SK-N-SH (cell line): ENCODE data around the gene MAGI2. TPM values are rescaled to one million over a fixed set of nuclear protein-coding genes. Genes with fewer than 3 reads are reported as not detected.

Source experiments
- CTCF ChIA-PET: fragments of 300-600, 350-600 bp; formaldehyde crosslinking; extraction: SDS; loops from one replicate; lab custom pipeline; 2021; lab: Yijun Ruan, JAX
- POLR2A ChIA-PET: fragments of 350-600 bp; sonication (Branson Sonifier 250); formaldehyde crosslinking; extraction: SDS; loops from one replicate; lab custom pipeline; 2020; ENCODE audit warnings: antibody characterized with exemption, inconsistent platforms; lab: Yijun Ruan, JAX
- DNase-seq: peaks from one replicate; pipeline ENCODE4 v3.0.0; 2012
- H2AFZ ChIP-seq: fragments of 200-600 bp; sonication (generic); 2 replicates; pipeline ENCODE4 v1.8.1; 2016; ENCODE audit warnings: antibody characterized with exemption, mild to moderate bottlenecking, low read depth
- H3F3A ChIP-seq: fragments of 200-600 bp; sonication (generic); replicated peaks from 2 replicates; pipeline ENCODE3; 2016; ENCODE audit warnings: antibody characterized with exemption, mild to moderate bottlenecking; ENCODE audit not compliant: insufficient read depth
- H3K27ac ChIP-seq, 2 experiments: fragments of 200-500 bp in 1 of 2; fragments of 200-600 bp in 1 of 2; sonication (Bioruptor generic) in 1 of 2; sonication (generic), shearing (Covaris generic) in 1 of 2; 2 replicates each; pipeline versions ENCODE4 v1.5.1 to v1.6.1; 2014 to 2016; ENCODE audit warnings: low read depth in 2 of 2, inconsistent platforms in 1 of 2, low read length in 1 of 2, mild to moderate bottlenecking in 1 of 2, mixed read lengths in 1 of 2
- H3K27me3 ChIP-seq: fragments of 200-600 bp; sonication (generic), shearing (Covaris generic); 2 replicates; pipeline ENCODE4 v1.6.1; 2016; ENCODE audit warnings: mixed run types; ENCODE audit not compliant: insufficient read depth
- H3K36me3 ChIP-seq, 2 experiments: fragments of 200-500 bp in 1 of 2; fragments of 200-600 bp in 1 of 2; sonication (Bioruptor generic) in 1 of 2; sonication (generic) in 1 of 2; replicated peaks in 1 of 2; 2 replicates each; pipeline versions ENCODE3 to v1.5.1; 2014 to 2016; ENCODE audit warnings: low read length in 1 of 2, mild to moderate bottlenecking in 1 of 2; ENCODE audit not compliant: insufficient read depth in 2 of 2, control insufficient read depth in 1 of 2
- H3K4me1 ChIP-seq, 2 experiments: fragments of 200-500 bp in 1 of 2; fragments of 200-600 bp in 1 of 2; sonication (Bioruptor generic) in 1 of 2; sonication (generic), shearing (Covaris generic) in 1 of 2; 2 replicates each; pipeline versions ENCODE4 v1.5.1 to v1.6.1; 2014 to 2016; ENCODE audit warnings: low read depth in 1 of 2, low read length in 1 of 2, mixed run types in 1 of 2; ENCODE audit not compliant: insufficient read depth in 2 of 2, control insufficient read depth in 1 of 2
- H3K4me2 ChIP-seq: fragments of 200-600 bp; sonication (generic), shearing (Covaris generic); 2 replicates; pipeline ENCODE4 v1.6.1; 2017; ENCODE audit warnings: mixed run types
- H3K4me3 ChIP-seq, 2 experiments: fragments of 200-500 bp in 1 of 2; fragments of 200-600 bp in 1 of 2; sonication (Bioruptor generic) in 1 of 2; sonication (generic), shearing (Covaris generic) in 1 of 2; 2 replicates each; pipeline versions ENCODE4 v1.5.1 to v1.8.1; 2014 to 2016; ENCODE audit warnings: low read depth in 2 of 2, inconsistent platforms in 1 of 2, low read length in 1 of 2, mild to moderate bottlenecking in 1 of 2, mixed read lengths in 1 of 2, moderate library complexity in 1 of 2
- H3K79me2 ChIP-seq: fragments of 200-600 bp; sonication (generic); 2 replicates; pipeline ENCODE4 v1.8.1; 2017; ENCODE audit warnings: mild to moderate bottlenecking; ENCODE audit not compliant: insufficient read depth
- H3K9ac ChIP-seq: fragments of 200-600 bp; sonication (generic); 2 replicates; pipeline ENCODE4 v1.6.1; 2017; ENCODE audit warnings: mixed run types
- H3K9me2 ChIP-seq: fragments of 200-600 bp; sonication (generic); 2 replicates; pipeline ENCODE4 v1.6.1; 2017; ENCODE audit warnings: mixed run types
- H3K9me3 ChIP-seq: fragments of 200-600 bp; sonication (generic); 2 replicates; pipeline ENCODE4 v1.6.1; 2017; ENCODE audit warnings: mixed run types, mild to moderate bottlenecking, moderate library complexity
- H4K20me1 ChIP-seq: fragments of 200-600 bp; sonication (generic); 2 replicates; pipeline ENCODE4 v1.6.1; 2017; ENCODE audit warnings: mild to moderate bottlenecking, mixed run types; ENCODE audit not compliant: insufficient read depth
- CHD2 ChIP-seq: fragments of 150-350 bp; IDR thresholded peaks from 2 replicates; pipeline ENCODE4 v1.6.1; 2018; ENCODE audit warnings: low read length; ENCODE audit not compliant: partially characterized antibody
- ELF1 ChIP-seq: IDR thresholded peaks from 2 replicates; pipeline ENCODE4 v1.4.0; 2012
- EZH2phosphoT487 ChIP-seq: fragments of 200-600 bp; sonication (generic); IDR thresholded peaks from 2 replicates; pipeline ENCODE4 v1.6.1; 2017; ENCODE audit warnings: low read depth, mixed run types, mild to moderate bottlenecking, antibody characterized with exemption, moderate library complexity, borderline replicate concordance
- FOSL2 ChIP-seq: IDR thresholded peaks from 2 replicates; pipeline ENCODE4 v1.4.0; 2012; ENCODE audit warnings: low read depth, mild to moderate bottlenecking, moderate library complexity, borderline replicate concordance
- FOXJ3 ChIP-seq: sonication (generic); formaldehyde crosslinking; IDR thresholded peaks from 2 replicates; pipeline ENCODE4 v1.5.1; 2020; ENCODE audit warnings: mild to moderate bottlenecking, missing genetic modification reagents
- GATA2 ChIP-seq: sonication (generic); formaldehyde crosslinking; IDR thresholded peaks from 2 replicates; pipeline ENCODE4 v1.5.0; 2020; ENCODE audit warnings: mild to moderate bottlenecking, missing genetic modification reagents
- MEF2A ChIP-seq: IDR thresholded peaks from 2 replicates; pipeline ENCODE4 v1.4.0; 2012; ENCODE audit warnings: low read depth, borderline replicate concordance
- PBX3 ChIP-seq: IDR thresholded peaks from 2 replicates; pipeline ENCODE4; 2012
- RAD21 ChIP-seq: IDR thresholded peaks from 2 replicates; pipeline ENCODE4 v1.6.1; 2012; ENCODE audit warnings: mild to moderate bottlenecking, low read length
- SMC3 ChIP-seq: IDR thresholded peaks from 2 replicates; pipeline ENCODE4 v1.6.1; 2012; ENCODE audit warnings: low read depth, low read length, improper control_type of control experiment
- TAF1 ChIP-seq: IDR thresholded peaks from 2 replicates; pipeline ENCODE4 v1.6.1; 2012; ENCODE audit warnings: low read depth, mild to moderate bottlenecking, low read length, moderate library complexity, borderline replicate concordance
- TCF12 ChIP-seq: IDR thresholded peaks from 2 replicates; pipeline ENCODE4 v1.4.0; 2012
- TEAD4 ChIP-seq: IDR thresholded peaks from 2 replicates; pipeline ENCODE4 v1.4.0; 2012; ENCODE audit warnings: mild to moderate bottlenecking, borderline replicate concordance; ENCODE audit not compliant: insufficient read depth
- USF2 ChIP-seq: fragments of 150-350 bp; IDR thresholded peaks from 2 replicates; pipeline ENCODE4 v1.6.1; 2017; ENCODE audit warnings: antibody characterized with exemption, low read length, low read depth, borderline replicate concordance
- YY1 ChIP-seq: IDR thresholded peaks from 2 replicates; pipeline ENCODE4 v1.4.0; 2012; ENCODE audit warnings: low read depth, mild to moderate bottlenecking
- ZBTB33 ChIP-seq: IDR thresholded peaks from 2 replicates; pipeline ENCODE4 v1.4.0; 2012; ENCODE audit warnings: low read depth, borderline replicate concordance
- WGBS: methylation state at CpG from one replicate; pipeline ENCODE4 v1.1.6; 2017; ENCODE audit warnings: low lambda C conversion rate; 5-methylcytosine and 5-hydroxymethylcytosine counted together
- polyA plus RNA-seq, 3 experiments: library from polyadenylated mRNA; depleted of rRNA; stranded (reverse); fragments of >200 nt; gene quantifications; 2 replicates each; pipeline ENCODE4 v1.2.3, GENCODE V29; 2012

MAGI2 gene
- polyA plus RNA-seq, 1 of the 3 experiments (the other 2 are of a cell fraction): 1.1 TPM

- no peak overlapping the region for H2AFZ ChIP-seq
- no peaks in the 10 kb centered on the region for H3K9me3 ChIP-seq
- H3F3A ChIP-seq: no peaks in the 10 kb centered on the region
- H4K20me1 ChIP-seq: no peaks in the 10 kb centered on the region
- no peak overlapping the region for H3K4me3 ChIP-seq
- no peaks in the 10 kb centered on the region for H3K27me3 ChIP-seq
- DNase-seq: no peak
- WGBS: 77% methylated on average over 3 of the region's 4 CpGs
- CTCF ChIA-PET: interaction anchor here (0.7 kb wide), 1 partner anchor 71 kb away, joined by 3 read pairs; no protein-coding TSS in a partner anchor
- no peaks in the 10 kb centered on the region for H3K36me3 ChIP-seq
- H3K79me2 ChIP-seq: no peaks in the 10 kb centered on the region
- H3K4me1 ChIP-seq: no peaks in the 10 kb centered on the region; a peak in 1 of 4 replicates
- no peak overlapping the region for H3K27ac ChIP-seq
- H3K9ac ChIP-seq: no peak overlapping the region
- no peak for TF ChIP-seq TCF12
- TF ChIP-seq RAD21: no peak
- TF ChIP-seq ELF1: no peak
- TF ChIP-seq TEAD4: no peak
- no peak for TF ChIP-seq GATA2
- TF ChIP-seq MEF2A: no peak
- TF ChIP-seq FOXJ3: no peak
- POLR2A ChIA-PET: no interaction called here
- H3K4me2 ChIP-seq: no peak overlapping the region
- H3K9me2 ChIP-seq: no peaks in the 10 kb centered on the region
Observed at GRCh38 chr7:78402096-78402495, 1051.4 kb downstream of the MAGI2 start.

- ChIA-PET CTCF (interaction anchor here (1.0 kb wide), 2 partner anchors 23 to 351 kb away, joined by 3 to 4 read pairs; no protein-coding TSS in a partner anchor), POLR2A (no interaction called here)
- Histone ChIP-seq H3F3A (no peaks in the 10 kb centered on the region), H3K27me3 (no peaks in the 10 kb centered on the region), H3K36me3 (no peaks in the 10 kb centered on the region), H3K9ac (no peak overlapping the region), H3K79me2 (no peaks in the 10 kb centered on the region), H3K27ac (no peak overlapping the region), H3K4me3 (no peak overlapping the region), H3K9me2 (no peaks in the 10 kb centered on the region), H2AFZ (peak overlapping the region; percentile 23; the same call in 1 of the 2 replicates), H4K20me1 (no peaks in the 10 kb centered on the region), H3K4me1 (no peaks in the 10 kb centered on the region; a peak in 1 of 4 replicates), H3K4me2 (no peak overlapping the region), H3K9me3 (no peaks in the 10 kb centered on the region)
- TF ChIP-seq YY1 (no peak), GATA2 (no peak)
- 66% methylated on average over 2 of the region's 2 CpGs for WGBS
- no peak for DNase-seq
Observed at GRCh38 chr7:78400038-78400437, 1053.4 kb downstream of the MAGI2 start.

- WGBS: 76% methylated on average over 4 of the region's 4 CpGs
- Histone ChIP-seq H3K9ac (no peak overlapping the region), H3K27ac (no peak overlapping the region), H3K4me3 (no peak overlapping the region), H3K79me2 (no peaks in the 10 kb centered on the region), H4K20me1 (no peaks in the 10 kb centered on the region), H3K4me1 (no peaks in the 10 kb centered on the region), H3K9me2 (no peaks in the 10 kb centered on the region), H2AFZ (no peak overlapping the region), H3K9me3 (no peaks in the 10 kb centered on the region), H3K27me3 (no peaks in the 10 kb centered on the region), H3F3A (no peaks in the 10 kb centered on the region), H3K36me3 (no peaks in the 10 kb centered on the region), H3K4me2 (no peak overlapping the region)
- POLR2A ChIA-PET: no interaction called here
- DNase-seq: no peak
- CTCF ChIA-PET: interaction anchor here (1.0 to 1.4 kb wide), 3 partner anchors 9 to 350 kb away, joined by 3 to 4 read pairs (median 3); no protein-coding TSS in a partner anchor
- TF ChIP-seq TAF1: no peak
- no peak for TF ChIP-seq ZBTB33
- no peak for TF ChIP-seq CHD2
- no peak for TF ChIP-seq FOSL2
- no peak for TF ChIP-seq USF2
- no peak for TF ChIP-seq PBX3
- TF ChIP-seq SMC3: no peak
- no peak for TF ChIP-seq EZH2phosphoT487
Observed at GRCh38 chr7:78399033-78399769, 1054.3 kb downstream of the MAGI2 start.
